Measurements from ENCODE around the gene FOXN4.

FOXN4 gene, protein sequence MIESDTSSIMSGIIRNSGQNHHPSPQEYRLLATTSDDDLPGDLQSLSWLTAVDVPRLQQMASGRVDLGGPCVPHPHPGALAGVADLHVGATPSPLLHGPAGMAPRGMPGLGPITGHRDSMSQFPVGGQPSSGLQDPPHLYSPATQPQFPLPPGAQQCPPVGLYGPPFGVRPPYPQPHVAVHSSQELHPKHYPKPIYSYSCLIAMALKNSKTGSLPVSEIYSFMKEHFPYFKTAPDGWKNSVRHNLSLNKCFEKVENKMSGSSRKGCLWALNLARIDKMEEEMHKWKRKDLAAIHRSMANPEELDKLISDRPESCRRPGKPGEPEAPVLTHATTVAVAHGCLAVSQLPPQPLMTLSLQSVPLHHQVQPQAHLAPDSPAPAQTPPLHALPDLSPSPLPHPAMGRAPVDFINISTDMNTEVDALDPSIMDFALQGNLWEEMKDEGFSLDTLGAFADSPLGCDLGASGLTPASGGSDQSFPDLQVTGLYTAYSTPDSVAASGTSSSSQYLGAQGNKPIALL

DNA sequence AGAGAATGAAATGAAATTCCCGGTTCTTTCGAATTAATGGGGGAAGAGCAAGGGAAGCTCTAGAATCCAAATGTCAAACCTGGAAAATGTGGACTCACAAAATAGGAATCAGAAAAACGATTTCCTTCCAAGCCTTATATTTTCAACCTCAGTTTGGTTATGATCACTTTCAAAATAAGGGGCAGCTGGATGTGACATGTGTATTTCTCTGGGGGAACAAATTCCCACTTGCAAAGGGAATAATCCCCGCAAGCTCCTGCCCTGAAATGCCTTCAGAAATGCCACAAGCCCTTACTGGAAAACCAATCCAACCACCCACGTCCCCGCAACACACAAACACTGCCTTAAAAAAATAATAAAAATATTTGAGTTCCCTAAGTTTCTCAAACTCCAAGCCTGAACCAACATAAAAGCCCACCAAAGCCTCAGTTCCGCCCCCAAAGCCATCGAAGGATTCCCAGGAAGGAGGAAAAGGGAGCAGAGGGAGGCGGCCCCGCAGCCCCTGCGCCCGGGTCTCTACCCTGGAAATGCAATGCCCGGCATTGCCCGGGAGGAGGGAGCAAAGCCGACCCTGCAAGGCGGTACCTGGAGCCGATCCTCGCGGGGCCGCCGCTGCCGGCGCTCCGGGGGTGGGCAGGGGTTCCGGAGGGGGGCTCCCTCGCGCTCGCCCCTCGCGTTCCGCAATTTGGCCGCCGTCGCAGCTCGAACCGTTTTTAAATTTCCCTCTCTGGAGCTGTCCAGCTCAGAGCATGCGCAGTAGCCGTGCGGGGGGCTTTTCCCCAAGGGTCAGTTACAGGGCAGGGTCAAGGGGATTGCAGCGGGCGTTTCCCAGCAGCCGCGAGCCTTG, at the start of gene FOXN4:
Gene FOXN4, minus strand, starts transcription at position 751 of the 847 bp plus-strand sequence. CDS start 963 bp downstream, outside the sequence.
- in situ Hi-C loops (cut with MboI; ENCODE audit: low pct_unique_long_range_greater_than_20kb, low sequenced_read_pairs, unreplicated experiment): no loop called here
- peak; percentile 33 for DNase-seq (ENCODE audit: low spot score)
- TF ChIP-seq CTCF (IDR thresholded peaks at IDR 0.05; ENCODE audit: extremely low read depth, insufficient read depth, missing control alignments): no peak

- no peak for TF ChIP-seq CTCF (IDR thresholded peaks at IDR 0.05; ENCODE audit: extremely low read depth, insufficient read depth, missing control alignments)
- in situ Hi-C loops (cut with MboI; ENCODE audit: low pct_unique_long_range_greater_than_20kb, low sequenced_read_pairs, unreplicated experiment): no loop called here
- peak; percentile 36 for DNase-seq (ENCODE audit: low spot score)
Observed at GRCh38 chr12:109358154-109358869, 49.2 kb upstream of the FOXN4 start.

DNA sequence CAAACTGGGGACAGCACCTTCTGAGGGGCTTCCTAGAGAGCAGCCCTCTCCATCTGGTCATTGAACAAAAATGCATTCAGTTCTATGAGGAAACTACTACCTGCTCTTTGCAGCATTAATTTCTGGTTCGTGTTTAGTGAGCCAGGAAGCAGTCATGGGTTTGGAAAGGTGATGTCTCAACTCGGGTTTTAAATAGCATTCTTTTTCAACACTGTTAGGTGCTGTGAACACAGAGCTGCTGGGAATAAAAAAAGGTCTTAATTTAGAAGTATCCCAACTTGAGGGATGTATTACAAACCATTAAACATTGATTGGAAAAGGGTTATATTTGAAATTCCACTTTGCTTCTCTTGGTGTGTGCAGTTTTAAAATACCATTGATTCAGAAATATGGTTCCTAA, 47.9 kb upstream of the FOXN4 start:
- in situ Hi-C loops (cut with MboI; ENCODE audit: low pct_unique_long_range_greater_than_20kb, low sequenced_read_pairs, unreplicated experiment): no loop called here
- no peak for TF ChIP-seq CTCF (IDR thresholded peaks at IDR 0.05; ENCODE audit: extremely low read depth, insufficient read depth, missing control alignments)
- DNase-seq (ENCODE audit: low spot score): no peak

GRCh38 chr12:109356577-109356976, 47.5 kb upstream of the FOXN4 start:
- no peak for TF ChIP-seq CTCF (IDR thresholded peaks at IDR 0.05; ENCODE audit: extremely low read depth, insufficient read depth, missing control alignments)
- in situ Hi-C loops (cut with MboI; ENCODE audit: low pct_unique_long_range_greater_than_20kb, low sequenced_read_pairs, unreplicated experiment): no loop called here
- no peak for DNase-seq (ENCODE audit: low spot score)

DNA sequence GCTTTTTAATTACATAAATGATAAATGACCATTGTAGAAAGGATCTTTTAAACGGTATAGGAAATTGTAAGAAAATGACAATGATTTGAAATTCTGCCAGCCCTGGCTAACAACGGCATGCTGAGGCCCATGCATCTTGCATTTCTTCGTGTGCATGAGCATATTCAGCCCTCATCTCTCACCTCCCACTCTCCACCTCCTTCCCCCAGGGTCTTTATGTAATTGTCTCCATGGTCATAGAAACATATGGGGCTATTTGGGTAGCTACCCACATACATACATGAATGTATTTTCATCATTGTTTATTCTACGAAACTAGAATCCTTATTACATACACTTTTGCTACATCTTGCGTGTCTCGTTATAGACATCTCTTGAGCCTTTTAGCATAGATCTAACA, 43.1 kb upstream of the FOXN4 start:
- no peak for DNase-seq (ENCODE audit: low spot score)
- no peak for TF ChIP-seq CTCF (IDR thresholded peaks at IDR 0.05; ENCODE audit: extremely low read depth, insufficient read depth, missing control alignments)
- in situ Hi-C loops (cut with MboI; ENCODE audit: low pct_unique_long_range_greater_than_20kb, low sequenced_read_pairs, unreplicated experiment): no loop called here

DNA sequence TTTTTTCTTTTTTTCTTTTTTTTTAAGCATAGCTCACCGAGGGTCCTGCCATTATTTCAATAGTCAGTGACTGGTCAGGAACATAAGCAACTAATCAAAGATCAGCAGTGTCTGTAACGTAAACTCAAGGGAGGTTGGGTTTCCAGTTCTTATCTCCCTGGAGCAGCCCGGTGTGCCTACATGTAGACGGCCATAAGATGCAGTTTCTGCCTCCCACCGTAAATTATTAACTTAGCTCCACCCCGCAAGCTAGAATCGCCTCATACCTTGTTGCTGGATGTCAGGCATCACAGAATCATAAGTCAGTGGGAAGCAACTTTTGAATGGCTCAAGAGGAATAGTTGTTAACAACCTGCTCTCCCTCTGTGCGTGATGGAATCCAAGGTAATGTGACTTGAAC, 38.5 kb upstream of the FOXN4 start, which contains the start of gene MYO1H:
Gene MYO1H, plus strand, starts transcription at position 312 of the 400 bp plus-strand sequence. Its CDS starts 61 bp downstream, at position 373.
- no peak for DNase-seq (ENCODE audit: low spot score)
- in situ Hi-C loops (cut with MboI; ENCODE audit: low pct_unique_long_range_greater_than_20kb, low sequenced_read_pairs, unreplicated experiment): no loop called here
- no peak for TF ChIP-seq CTCF (IDR thresholded peaks at IDR 0.05; ENCODE audit: extremely low read depth, insufficient read depth, missing control alignments)
